HepG2 (cell line): Measurements from ENCODE around the gene CMIP. TPM values are rescaled to one million over a fixed set of nuclear protein-coding genes. Genes with fewer than 3 reads are reported as not detected.

Experiments used
- ATF6 ChIP-seq: sonication (generic); formaldehyde crosslinking; conservative IDR thresholded peaks from 2 replicates; pipeline ENCODE4 v1.4.0; 2020; ENCODE audit warnings: missing genetic modification reagents
- HIVEP1 ChIP-seq: sonication (generic); formaldehyde crosslinking; IDR thresholded peaks from 2 replicates; pipeline ENCODE4 v1.4.0; 2020; ENCODE audit warnings: mild to moderate bottlenecking, missing genetic modification reagents
- NR1H2 ChIP-seq: sonication (generic); formaldehyde crosslinking; IDR thresholded peaks from 2 replicates; pipeline ENCODE4 v1.8.1; 2022; ENCODE audit warnings: low read depth, missing genetic modification reagents, borderline replicate concordance
- SKI ChIP-seq: fragments of 450-650 bp; IDR thresholded peaks from one replicate; pipeline ENCODE4 v1.6.1; 2018; ENCODE audit warnings: mild to moderate bottlenecking; ENCODE audit not compliant: partially characterized antibody
- SNRNP70 ChIP-seq: fragments of 200-400 bp; formaldehyde crosslinking; IDR thresholded peaks from 2 replicates; pipeline ENCODE4 v1.6.1; 2017; ENCODE audit warnings: mild to moderate bottlenecking, low read depth, low read length, moderate library complexity
- ZMAT3 ChIP-seq: sonication (generic); formaldehyde crosslinking; conservative IDR thresholded peaks from 2 replicates; pipeline ENCODE4 v1.7.0; 2021; ENCODE audit warnings: missing genetic modification reagents
- ZNF3 ChIP-seq: IDR thresholded peaks from 2 replicates; pipeline ENCODE4 v1.7.0; 2017; ENCODE audit warnings: inconsistent platforms
- ZNF496 ChIP-seq: sonication (generic); formaldehyde crosslinking; IDR thresholded peaks from 2 replicates; pipeline ENCODE4 v1.8.1; 2023; ENCODE audit warnings: mild to moderate bottlenecking, moderate library complexity, missing genetic modification reagents; ENCODE audit not compliant: insufficient replicate concordance
- ZNF747 ChIP-seq: sonication (generic); formaldehyde crosslinking; IDR thresholded peaks from 2 replicates; pipeline ENCODE4 v1.8.1; 2023; ENCODE audit warnings: missing genetic modification reagents, mild to moderate bottlenecking, borderline replicate concordance
- polyA plus RNA-seq, 8 experiments: library from polyadenylated mRNA; depleted of rRNA in 3 of 8; stranded (reverse) in 7 of 8; unstranded in 1 of 8; fragments of >200 nt; fragmentation: Illumina TruSeq in 4 of 8; extraction: Trizol in 4 of 8; gene quantifications; 2 replicates each; pipeline versions ENCODE4 v1.2.1 to v1.2.3, GENCODE V29; 2011 to 2016; ENCODE audit warnings: low read depth in 4 of 8, missing spikeins in 1 of 8, mixed read lengths in 1 of 8; ENCODE audit not compliant: insufficient read depth in 1 of 8
- total RNA-seq, 5 experiments: library from RNA; depleted of rRNA; stranded (reverse); fragments of >200 nt; fragmentation: Illumina TruSeq; extraction: Trizol; gene quantifications; 2 replicates each; pipeline ENCODE4 v1.2.3, GENCODE V29; 2016; ENCODE audit warnings: low read depth in 1 of 5
- TF ChIP-seq, protein P1 (sequence below): sonication (generic); formaldehyde crosslinking; IDR thresholded peaks from 2 replicates; pipeline ENCODE4 v1.8.0; 2022; ENCODE audit warnings: mild to moderate bottlenecking, missing genetic modification reagents, moderate library complexity
- TF ChIP-seq, protein P2 (sequence below): sonication (generic); formaldehyde crosslinking; IDR thresholded peaks from 2 replicates; pipeline ENCODE4 v1.8.0; 2022; ENCODE audit warnings: low read depth, missing genetic modification reagents

The CMIP gene
- total and polyA plus RNA-seq, 2 of the 13 experiments (the other 11 are each of a cell fraction or from before 2014, with no cell fraction given), result 10.9 to 18.1 TPM

- TF ChIP-seq, protein P1, sequence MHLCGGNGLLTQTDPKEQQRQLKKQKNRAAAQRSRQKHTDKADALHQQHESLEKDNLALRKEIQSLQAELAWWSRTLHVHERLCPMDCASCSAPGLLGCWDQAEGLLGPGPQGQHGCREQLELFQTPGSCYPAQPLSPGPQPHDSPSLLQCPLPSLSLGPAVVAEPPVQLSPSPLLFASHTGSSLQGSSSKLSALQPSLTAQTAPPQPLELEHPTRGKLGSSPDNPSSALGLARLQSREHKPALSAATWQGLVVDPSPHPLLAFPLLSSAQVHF (CRISPR knock-in tag), result no peak
- TF ChIP-seq ATF6 (CRISPR knock-in tag), result no peak
- TF ChIP-seq NR1H2 (CRISPR knock-in tag), result no peak
- TF ChIP-seq ZNF496 (CRISPR knock-in tag), result no peak
- TF ChIP-seq, protein P2, sequence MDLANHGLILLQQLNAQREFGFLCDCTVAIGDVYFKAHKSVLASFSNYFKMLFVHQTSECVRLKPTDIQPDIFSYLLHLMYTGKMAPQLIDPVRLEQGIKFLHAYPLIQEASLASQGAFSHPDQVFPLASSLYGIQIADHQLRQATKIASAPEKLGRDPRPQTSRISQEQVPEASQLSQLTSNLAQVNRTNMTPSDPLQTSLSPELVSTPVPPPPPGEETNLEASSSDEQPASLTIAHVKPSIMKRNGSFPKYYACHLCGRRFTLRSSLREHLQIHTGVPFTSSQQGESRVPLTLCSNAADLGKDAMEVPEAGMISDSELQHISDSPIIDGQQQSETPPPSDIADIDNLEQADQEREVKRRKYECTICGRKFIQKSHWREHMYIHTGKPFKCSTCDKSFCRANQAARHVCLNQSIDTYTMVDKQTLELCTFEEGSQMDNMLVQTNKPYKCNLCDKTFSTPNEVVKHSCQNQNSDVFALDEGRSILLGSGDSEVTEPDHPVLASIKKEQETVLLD (CRISPR knock-in tag), result no peak
- peak; percentile 57; the same call in 1 of the 2 replicates for TF ChIP-seq HIVEP1
- TF ChIP-seq SKI, result no peak
- no peak for TF ChIP-seq SNRNP70
- no peak for TF ChIP-seq ZNF747
- no peak for TF ChIP-seq ZMAT3 (CRISPR knock-in tag)
- TF ChIP-seq ZNF3 (CRISPR knock-in tag), result no peak
- TF ChIP-seq, all 625 proteins: peak for 60
Measured at GRCh38 chr16:81443688-81444447, 740 bp upstream of the CMIP start (continued).
